DMS 273 treated with DMSO at 0.1 percent for 48 hours (cell line): ENCODE data around the gene KDM4B.

Experiments used
- DNase-seq: peaks from one replicate; lab custom pipeline; 2025; lab: John Stamatoyannopoulos, UW

Gene KDM4B

GRCh38 chr19:5048727-5049553 lies 80.0 kb downstream of the KDM4B start:
- DNase-seq, result no peak

DNA sequence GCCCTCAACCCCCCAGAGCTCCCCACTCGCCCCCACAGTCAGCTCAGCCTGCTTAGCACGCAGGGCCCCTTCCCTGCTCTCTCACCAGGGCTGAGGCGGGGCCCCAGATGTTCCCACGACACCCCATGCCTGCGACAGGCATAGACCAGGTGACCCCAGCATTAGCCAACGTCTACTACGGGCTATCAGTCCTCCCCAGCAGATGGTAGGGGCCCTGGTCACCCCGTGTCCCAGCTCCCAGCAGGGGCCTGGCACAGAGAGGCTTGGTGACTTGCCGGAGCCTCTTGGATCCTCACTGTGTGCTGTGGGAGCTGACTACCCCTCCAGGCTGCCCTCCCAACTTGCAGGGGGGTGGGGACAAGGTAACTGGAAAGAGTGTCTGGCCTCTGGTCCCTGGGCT lies 80.6 kb downstream of the KDM4B start:
- no peak for DNase-seq

DNA sequence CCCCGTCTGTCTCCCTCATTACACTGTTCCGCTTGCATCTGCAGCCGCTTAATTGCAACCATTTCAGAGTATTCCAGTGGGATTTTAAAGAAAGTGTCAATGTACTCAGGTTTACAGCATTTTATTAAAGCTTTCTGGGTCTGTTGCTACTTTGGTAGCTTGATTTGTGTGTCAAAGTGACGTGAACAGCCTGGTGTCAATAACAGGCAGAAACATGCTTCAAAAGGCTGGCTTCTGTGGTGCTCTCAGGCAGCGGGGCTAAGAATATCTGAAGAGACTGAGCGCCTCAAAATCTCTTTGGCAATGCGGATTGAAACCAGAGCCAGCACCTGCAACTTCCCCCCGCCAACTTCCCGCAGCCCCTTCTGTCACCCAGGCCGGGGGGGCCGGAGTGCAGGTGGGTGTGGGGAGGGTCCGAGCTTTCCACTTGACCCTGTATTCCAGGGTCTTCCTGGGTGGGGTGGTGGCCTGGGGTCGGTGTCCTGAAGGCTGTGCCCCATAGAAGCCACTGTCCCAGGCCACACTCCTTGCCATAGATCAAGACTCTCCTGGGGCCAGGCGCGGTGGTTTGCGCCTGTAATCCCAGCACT lies 81.2 kb downstream of the KDM4B start:
- no peak for DNase-seq

GRCh38 chr19:5050905-5051304 lies 82.0 kb downstream of the KDM4B start:
- DNase-seq, result no peak

- no peak for DNase-seq
These were observed 82.7 kb downstream of the KDM4B start for GRCh38 chr19:5051619-5052018.

DNA sequence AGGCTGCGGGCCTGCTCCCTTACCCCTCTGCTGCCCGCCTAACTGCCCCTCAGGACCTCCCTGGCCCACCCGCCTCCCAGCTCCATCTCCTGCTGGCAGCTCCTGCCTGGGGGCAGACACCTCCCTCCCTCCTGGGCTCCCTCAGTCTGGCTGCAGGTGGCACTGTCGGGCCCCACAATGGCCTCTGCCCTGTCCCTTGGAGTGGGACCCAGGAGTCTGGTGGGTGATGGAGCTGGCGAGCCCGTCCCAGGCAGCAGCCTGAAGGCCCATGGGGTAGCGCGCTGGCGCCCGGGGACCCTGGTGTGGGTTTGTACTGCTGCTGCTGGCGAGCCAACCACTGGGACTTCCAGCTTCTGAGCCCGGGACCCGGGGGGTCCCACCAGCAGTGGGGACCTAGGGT lies 83.6 kb downstream of the KDM4B start:
- DNase-seq, result no peak

DNA sequence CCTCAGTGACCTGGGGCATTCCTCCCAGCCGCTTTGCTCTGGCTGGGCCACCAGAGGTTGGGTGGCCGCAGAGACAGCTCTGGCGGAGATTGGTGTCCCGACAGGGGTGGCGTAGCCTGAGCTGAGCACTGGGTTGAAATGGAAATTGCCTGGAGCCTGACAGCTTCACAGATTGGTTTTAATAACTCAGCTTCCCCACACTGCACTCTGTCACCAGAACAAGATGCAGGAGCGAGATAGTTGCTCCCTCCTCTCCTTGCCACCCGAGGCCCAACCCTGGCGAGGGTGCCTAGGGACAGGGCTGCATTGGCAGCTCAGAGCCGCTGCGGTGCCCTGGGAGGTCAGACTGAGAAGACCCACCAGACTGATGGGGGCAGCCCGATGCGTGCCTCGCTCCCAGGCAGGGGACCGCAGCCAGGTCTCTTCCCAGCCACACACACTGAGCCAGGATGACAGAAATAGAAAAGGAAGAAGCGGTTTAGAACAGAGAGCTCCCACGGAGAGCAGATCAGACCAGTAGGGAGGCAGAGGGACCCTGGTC lies 84.1 kb downstream of the KDM4B start:
- no peak for DNase-seq

- DNase-seq, result no peak
These were observed 84.7 kb downstream of the KDM4B start for GRCh38 chr19:5053661-5054060.

DNA sequence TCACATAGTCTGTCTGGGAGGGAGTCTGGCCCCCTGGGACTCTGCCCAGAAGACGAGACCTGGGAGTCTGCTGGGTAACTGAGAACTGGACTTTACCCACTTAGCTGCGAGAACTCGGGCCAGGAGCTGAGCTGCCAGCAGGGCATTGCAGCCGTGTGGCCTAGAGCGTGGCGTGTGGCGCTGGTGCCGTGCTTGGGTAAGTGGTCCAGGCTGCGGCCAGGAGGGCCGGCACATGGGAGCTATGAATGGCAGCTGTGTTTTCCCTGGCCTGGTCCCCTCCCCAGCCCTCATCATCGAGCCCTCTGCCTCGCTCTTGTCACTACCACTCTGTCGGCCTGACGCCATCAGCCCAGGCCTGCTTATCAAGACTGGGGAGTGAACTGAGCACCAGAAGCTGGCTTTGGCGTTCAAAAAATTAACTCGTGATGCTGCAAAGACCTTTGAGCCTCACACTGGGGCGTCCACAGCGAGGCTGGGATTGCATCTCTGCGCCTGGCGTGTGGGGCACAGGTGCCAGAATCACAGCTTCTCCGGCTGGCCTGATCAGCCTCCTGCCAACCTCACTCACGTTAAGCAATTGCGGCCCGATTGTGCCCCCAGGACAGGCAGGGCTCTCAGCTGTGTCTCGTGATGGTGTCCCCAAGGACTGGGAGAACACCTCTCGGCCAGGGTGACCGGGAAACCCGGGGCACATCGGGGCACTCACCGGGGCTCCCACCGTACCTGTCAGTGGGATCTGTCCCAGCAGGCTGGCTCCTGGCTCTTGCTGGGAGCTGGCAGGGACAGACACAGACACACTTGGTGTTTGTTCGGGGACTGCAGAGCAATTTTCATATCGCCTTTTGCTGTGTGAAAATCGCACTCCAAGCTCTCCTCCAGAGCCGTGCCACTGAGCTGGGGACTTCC lies 85.9 kb downstream of the KDM4B start:
- DNase-seq, result no peak

- no peak for DNase-seq
These were observed 86.5 kb downstream of the KDM4B start for GRCh38 chr19:5055457-5055776.

DNA sequence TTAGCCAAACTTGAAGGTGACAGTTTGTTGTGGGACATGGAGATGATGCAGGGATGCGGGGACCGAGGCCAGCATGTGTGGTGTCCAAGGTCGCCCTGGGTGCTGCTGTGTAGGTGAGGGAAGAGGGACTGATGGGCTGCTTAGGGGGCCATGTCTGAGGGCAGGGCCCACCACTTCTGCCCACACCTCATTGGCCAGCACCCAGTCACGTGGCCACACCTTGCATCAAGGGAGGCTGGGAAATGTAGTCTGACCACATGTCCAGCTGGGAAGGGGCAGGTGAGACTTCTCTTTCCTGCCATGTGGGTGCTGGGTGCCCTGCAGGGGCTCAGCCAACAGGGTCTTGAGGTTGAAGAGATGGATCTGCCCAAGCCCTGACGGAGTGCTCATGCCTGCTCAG lies 88.9 kb downstream of the KDM4B start:
- DNase-seq, result no peak

DNA sequence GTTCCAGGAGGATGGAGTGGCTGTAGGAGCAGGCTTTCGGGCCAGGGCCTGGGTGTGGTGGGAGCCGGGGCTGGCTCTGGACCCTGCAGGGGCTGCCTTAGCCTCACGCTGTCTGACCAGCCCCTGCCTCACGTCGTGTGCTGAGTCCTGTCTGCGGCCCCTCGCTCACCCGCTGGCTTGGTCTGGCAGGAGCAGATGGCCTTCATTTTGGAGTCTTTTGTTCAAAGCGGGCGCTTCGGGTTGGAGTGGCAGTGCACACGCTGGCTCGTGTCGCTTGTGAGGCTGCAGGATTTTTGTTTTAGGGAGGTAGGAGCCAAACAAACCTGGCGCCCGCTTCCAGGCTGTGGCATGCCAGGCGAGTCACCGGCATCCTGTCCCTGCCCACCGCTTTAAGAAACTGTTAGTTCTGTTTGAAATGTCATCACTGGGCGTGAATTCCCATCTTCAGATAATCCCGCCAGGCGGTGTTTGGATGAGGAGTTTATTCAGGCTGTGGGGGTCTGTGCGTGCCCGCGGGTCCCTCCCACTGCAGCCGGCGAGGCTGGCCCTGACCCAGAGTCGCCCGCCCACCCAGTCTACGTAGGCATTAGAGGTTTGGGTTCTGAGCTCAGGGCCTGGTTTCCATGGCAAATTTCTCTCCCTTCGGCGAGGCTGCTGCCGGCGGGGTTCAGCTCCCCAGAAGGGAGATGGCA lies 89.8 kb downstream of the KDM4B start:
- no peak for DNase-seq

- DNase-seq, result no peak
These were observed 90.3 kb downstream of the KDM4B start for GRCh38 chr19:5059213-5059574.

DNA sequence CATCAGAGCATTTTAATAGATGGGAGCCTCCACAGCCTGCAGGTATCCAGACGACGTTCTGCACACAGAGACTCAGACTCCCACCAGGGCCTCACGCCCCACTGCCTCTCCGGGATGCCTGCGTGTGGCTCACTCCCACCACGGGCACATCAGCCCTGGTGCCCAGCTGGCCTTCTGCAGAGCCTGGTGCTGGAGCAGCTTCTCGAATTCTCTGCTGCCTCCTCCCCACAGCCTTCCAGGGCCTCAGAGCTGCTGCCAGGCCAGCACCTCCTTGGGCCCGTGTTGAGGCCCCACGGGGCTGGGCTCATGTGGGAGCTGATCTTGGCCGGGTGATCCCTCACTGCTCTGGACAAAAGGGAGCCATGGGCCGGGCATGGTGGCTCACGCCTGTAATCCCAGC lies 90.9 kb downstream of the KDM4B start:
- DNase-seq, result no peak

DNA sequence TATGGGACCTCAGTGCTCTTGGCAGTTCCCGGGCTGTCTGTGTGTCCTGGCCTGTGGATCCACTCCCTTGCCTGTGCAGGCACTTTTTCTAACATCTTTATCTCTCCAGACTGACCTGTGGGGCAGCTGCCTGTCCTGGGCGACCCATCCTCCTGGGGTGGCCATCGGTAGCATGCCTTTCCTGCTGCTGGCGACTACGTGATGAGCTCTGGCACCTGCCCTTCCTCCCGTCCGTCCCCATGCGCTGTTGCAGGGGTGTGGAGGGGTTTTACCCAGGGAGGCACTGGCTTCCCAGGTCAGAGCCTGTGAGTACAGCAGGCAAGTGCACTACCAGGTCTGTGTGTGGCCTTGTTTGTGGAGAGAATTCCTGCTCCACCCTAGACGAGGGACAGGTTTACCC lies 93.3 kb downstream of the KDM4B start:
- DNase-seq, result no peak

- DNase-seq, result no peak
These were observed 93.9 kb downstream of the KDM4B start for GRCh38 chr19:5062799-5063198.

- DNase-seq, result no peak
These were observed 95.1 kb downstream of the KDM4B start for GRCh38 chr19:5063873-5064645.

- no peak for DNase-seq
These were observed 96.0 kb downstream of the KDM4B start for GRCh38 chr19:5064896-5065295.

- DNase-seq, result no peak
These were observed 96.8 kb downstream of the KDM4B start for GRCh38 chr19:5065663-5066093.

DNA sequence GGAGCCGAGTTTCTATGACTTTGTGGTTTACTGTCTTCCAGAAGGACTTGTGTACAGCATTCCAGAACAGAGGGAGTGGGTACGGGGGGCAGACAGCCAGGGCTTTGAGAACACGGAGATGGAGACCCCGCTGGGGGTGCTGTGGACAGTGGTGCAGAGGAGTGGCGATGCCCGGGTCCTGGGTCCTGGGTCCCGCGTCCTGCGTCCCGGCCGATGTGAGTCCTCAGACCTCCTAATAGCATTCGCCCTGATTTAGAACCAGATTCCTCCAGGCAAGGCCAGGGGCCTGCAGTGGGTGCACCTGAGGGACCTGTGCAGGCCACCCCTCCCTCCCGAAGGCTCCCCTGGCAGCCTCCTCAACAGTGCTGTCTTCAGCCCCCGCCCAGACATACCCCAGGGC lies 97.9 kb downstream of the KDM4B start:
- no peak for DNase-seq

DNA sequence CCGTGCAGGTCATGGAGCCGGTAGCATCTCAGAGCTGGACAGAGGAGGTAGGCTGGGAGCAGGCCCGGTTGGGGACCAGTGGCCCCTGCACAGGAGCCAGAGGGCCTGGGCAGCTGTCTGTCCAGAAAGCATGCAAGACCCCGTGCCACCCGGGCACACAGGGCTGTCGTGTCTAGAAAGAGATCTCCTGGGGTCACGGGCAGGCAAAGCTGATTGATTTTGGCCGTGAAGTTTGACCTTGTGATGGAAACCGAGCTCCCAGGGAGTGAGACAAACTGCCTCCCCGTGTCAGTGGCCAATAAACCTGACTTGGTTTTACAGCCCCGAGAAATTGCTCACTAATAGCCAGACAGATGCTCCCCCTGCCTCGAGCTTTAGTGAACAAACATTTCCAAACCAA lies 98.8 kb downstream of the KDM4B start:
- no peak for DNase-seq
